HG03097 (cell line): ENCODE data around the gene STON2.
"Not testable (repeated sequence)": the region's sequence is repeated elsewhere in the genome, so short reads cannot be mapped to it uniquely, and the experiment has no call there.

Experiments used
- ATAC-seq: cut with Tn5 transposase; IDR thresholded peaks from one replicate; pipeline ENCODE4 v1.9.1; 2021; ENCODE audit not compliant: unreplicated experiment, low FRiP score

The STON2 gene

DNA sequence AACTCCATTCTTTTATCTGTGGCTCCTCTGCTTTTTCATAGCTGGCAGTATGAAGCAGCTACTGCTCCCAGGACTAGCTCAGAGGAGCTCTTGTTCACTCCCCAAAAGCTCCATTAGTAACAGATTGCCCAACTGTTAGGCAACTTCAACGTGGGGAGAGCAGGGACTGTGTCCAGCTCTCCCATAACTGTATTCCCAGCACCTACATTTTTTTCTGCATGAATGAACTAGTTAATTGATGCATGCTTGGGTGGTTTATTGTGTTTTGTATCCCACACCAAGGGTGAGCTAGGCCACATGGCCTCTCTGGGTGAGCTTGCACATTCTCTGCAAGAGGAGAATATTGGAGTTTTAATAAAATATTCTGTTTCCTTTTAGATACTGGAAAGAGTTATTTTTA lies 15.2 kb downstream of the STON2 start:
- ATAC-seq, result no peak

GRCh38 chr14:81382517-81383225 lies 17.5 kb downstream of the STON2 start:
- no peak for ATAC-seq

- not testable (repeated sequence) for ATAC-seq
Observed at GRCh38 chr14:81380009-81380408, 20.1 kb downstream of the STON2 start.

DNA sequence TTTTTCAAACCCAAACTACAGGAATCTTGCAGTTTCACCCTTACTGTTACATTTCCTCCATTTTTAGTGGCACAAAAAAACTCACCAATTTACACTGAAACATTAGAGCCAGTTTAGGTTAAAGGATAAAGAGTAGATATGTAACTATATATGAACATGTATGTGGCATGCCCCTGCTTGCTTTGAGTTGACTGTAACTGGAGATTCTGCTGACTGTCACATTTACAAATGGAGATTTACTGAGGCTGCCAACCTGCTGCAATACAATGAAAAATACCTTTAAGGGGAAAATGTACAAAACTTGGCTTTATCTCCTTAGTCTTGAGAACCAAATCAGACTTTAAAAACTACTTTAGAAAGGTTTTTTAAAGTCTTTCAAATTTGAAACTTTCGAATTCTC lies 28.3 kb downstream of the STON2 start:
- ATAC-seq, result no peak

- ATAC-seq, result no peak
Observed at GRCh38 chr14:81367563-81367962, 32.6 kb downstream of the STON2 start.

- ATAC-seq, result no peak
Observed at GRCh38 chr14:81366884-81367283, 33.2 kb downstream of the STON2 start.

- ATAC-seq, result no peak
Observed at GRCh38 chr14:81366214-81366613, 33.9 kb downstream of the STON2 start.

DNA sequence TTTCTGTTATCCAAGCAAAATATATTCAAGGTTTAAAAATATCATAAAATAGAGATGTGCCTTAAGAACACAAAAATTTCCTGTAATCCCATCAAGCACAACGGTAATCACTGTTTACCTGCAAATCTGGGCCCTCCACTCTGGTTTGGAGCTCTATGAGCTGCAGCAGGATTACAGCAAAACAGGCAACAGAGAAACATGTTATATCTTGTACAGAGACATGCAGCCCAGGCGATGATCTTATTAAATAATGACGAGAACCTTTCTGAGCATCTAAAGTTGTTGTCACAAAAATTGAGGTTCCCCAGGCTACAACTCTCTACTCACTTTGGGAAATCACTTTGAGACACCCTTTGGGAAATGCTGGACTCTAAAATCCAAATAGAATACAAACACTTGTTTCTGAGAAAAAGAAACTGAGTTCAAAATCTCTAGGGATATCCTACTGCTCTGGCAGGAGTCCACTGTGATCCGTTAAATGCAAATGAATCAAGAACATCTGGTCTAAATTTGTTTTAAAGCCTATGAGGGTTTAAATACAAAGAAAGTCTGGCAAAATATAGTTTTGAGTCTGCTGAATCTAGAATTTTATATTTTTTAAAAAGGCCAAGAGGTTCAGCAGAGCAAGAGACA lies 36.3 kb downstream of the STON2 start:
- ATAC-seq, result no peak

DNA sequence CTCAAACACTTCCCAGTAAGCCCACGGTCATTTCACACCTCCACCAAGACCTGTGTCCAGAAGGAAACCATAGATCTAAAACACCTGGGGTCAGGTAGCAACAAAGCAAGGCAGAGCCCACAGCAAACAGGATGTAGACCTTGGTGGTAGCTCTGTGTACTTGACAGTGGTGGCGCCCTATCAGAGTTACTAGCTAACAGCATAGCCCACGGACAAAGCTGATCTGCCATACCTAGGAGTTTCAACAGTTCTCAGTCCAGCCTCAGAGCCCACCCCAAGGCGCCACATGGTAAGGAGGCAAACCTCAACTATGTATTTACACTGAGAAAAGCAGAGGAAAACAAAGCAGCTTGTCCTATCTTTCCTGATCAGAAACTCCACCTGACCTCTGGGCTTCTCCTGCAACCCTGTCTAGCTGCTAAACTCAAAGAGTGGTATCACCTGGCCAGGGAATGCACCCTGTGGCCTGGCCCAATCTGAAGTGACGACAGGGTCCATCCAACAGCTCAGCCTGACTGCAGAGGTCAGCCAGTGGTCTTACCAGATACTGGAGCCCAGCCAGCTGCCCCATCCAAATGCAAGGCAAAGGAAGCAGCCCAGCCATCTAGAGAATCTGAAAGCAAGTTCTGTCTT lies 46.3 kb downstream of the STON2 start:
- no peak for ATAC-seq

GRCh38 chr14:81352413-81352812 lies 47.7 kb downstream of the STON2 start:
- no peak for ATAC-seq

DNA sequence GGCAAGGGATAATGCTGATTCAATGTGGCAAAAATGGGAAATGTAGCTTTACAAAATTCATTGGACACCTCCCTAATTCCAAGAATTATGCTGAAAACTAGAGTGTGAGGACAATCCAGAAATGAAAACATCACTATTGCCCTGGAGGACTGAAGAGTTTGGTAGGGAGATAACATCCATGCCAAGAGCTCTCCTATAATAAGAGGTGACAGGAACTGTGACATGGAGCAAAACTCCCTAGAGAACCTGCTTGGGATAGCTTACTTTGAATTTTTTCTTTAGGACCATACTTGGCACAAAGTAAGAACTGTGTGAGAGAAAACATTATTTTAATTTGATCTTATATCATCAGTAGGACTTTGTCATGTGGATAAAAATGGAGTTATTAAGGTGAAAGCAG lies 48.9 kb downstream of the STON2 start:
- no peak for ATAC-seq

GRCh38 chr14:81350344-81351130 lies 49.6 kb downstream of the STON2 start:
- no peak for ATAC-seq

GRCh38 chr14:81348061-81348460 lies 52.1 kb downstream of the STON2 start:
- no peak for ATAC-seq

DNA sequence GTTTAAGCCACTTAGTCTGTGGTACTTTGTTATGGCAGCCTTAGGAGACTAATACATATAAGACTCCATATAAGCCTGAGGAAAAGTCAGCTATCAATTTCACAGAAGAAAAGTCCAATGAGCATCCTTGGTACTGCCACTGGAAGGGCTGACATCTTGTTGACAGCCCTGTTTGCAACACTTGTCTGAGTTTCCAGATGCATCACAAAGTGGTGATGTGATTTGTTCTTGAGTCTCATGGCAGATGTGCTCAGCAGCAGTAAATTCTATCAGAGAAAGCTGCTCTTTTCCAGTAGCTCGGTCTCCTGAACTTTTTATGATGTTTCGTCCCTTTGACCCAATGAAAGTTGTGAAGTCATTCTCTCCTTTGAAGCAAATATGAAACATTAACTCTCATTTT lies 54.3 kb downstream of the STON2 start:
- no peak for ATAC-seq

DNA sequence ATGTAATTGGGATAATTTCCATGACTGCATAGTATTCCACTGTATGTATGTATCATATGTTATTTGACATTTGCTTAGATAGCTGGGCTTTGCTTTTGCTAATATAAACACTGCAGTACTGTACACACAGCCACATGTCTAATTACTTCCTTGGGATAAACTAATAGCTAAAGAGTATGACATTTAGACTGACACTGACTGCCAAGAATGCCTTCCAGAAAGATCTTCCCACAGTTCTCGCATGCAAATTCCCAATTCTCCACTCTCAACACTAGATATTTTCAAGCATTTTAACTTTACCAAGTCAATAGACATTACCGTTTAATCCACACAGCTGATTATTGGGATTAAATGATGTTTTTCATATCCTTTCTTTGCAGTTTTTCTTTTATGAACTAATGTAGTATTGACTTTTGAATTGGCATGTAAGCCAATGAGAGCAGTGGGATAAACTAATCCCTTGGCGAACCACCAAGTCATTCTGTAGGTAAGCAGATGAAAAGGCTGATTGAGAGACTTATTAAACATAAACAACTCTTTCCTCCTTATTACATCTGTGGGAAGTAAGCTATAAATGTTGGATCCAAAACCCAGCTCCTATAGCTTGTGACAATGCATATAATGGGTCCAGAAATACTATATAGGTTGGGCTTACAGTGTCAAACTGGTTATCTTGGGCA lies 55.5 kb downstream of the STON2 start:
- no peak for ATAC-seq

GRCh38 chr14:81343701-81344100 lies 56.4 kb downstream of the STON2 start:
- no peak for ATAC-seq

- ATAC-seq, result no peak
Observed at GRCh38 chr14:81342850-81343580, 57.1 kb downstream of the STON2 start.

GRCh38 chr14:81341781-81342180 lies 58.3 kb downstream of the STON2 start:
- no peak for ATAC-seq

DNA sequence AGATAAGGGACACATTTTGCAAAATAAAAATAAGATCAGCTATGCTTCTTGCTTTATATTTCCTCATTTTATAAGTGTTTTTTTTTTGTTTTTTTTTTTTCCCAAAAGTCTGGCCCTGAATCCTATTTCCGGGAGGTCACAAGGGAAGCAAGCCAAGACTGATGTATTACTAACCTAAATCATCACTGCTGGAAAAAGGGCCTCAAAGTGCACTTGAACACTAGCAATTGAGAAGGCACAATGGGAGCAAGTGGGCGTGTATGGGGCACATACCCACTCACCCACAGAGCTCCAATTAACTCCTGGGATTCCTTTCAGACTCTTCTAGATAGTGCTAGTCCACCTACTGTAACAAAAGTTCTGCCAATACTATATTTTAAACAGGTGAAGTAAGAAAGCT lies 58.8 kb downstream of the STON2 start:
- ATAC-seq, result no peak

GRCh38 chr14:81340201-81340600 lies 59.9 kb downstream of the STON2 start:
- ATAC-seq, result no peak
